ENCODE results near the gene PLEKHG4B.
"Not testable (repeated sequence)": the region's sequence is repeated elsewhere in the genome, so short reads cannot be mapped to it uniquely, and the experiment has no call there.

Gene PLEKHG4B

DNA sequence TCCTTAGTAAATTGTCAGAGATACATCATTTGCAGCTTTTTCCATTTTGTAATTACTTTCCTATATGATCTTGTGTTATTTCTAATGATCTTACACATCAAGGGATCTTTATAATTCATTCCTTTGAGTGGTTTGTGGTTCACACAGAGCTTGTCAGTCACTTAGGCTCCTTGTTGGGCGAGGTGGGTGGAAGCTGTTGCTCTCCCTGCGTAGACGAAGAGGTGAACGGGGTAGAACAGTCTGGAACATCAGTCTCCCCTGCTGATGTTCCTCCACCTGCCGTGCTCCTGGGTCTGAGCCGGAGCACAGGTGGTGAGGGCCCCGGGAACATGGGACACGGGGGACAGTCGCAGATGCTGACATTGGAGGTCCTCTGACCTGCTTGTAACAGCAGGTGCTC lies 143.6 kb downstream of the PLEKHG4B start:
- FAIRE-seq = not testable (repeated sequence)

GRCh38 chr5:237931-238330 lies 146.0 kb downstream of the PLEKHG4B start:
- FAIRE-seq = not testable (repeated sequence)

Data from A204.1 (cell line).